ENCODE data around the gene OR5A2.

DNA sequence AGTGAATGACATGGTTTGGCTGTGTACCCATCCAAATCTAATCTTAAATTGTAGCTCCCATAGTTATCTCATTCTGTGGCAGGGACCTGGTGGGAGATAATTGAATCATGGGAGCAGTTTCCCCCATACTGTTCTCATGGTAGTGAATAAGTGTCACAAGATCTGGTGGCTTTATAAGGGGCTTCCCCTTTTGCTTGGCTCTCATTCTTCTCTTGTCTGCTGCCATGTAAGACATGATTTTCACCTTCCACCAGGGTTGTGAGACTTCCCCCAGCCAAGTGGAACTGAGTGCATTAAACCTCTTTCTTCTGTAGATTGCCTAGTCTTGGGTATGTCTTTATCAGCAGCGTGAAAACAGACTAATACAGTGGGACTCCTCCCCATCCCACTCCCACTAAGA lies 11.1 kb downstream of the OR5A2 start:
- TF ChIP-seq EZH2phosphoT487 (IDR thresholded peaks at IDR 0.05; ENCODE audit: insufficient read depth, low read depth) = no peak
- TF ChIP-seq EZH2 (IDR thresholded peaks at IDR 0.05; ENCODE audit: insufficient read depth, poor library complexity, severe bottlenecking) = no peak

Measured in GM23248 (cell line).